B cell (primary cell): ENCODE data around the gene SLC32A1.

ENCODE experiments used
- CTCF ChIP-seq: fragments of 200-600 bp; IDR thresholded peaks from one replicate; pipeline ENCODE4 v1.8.0; 2022; ENCODE audit warnings: antibody characterized with exemption, mild to moderate bottlenecking
- EZH2 ChIP-seq: IDR thresholded peaks from 2 replicates; pipeline ENCODE4 v1.6.1; 2012; ENCODE audit warnings: borderline replicate concordance, low read depth, mild to moderate bottlenecking, moderate library complexity, low read length; ENCODE audit not compliant: insufficient read depth, poor library complexity, severe bottlenecking

DNA sequence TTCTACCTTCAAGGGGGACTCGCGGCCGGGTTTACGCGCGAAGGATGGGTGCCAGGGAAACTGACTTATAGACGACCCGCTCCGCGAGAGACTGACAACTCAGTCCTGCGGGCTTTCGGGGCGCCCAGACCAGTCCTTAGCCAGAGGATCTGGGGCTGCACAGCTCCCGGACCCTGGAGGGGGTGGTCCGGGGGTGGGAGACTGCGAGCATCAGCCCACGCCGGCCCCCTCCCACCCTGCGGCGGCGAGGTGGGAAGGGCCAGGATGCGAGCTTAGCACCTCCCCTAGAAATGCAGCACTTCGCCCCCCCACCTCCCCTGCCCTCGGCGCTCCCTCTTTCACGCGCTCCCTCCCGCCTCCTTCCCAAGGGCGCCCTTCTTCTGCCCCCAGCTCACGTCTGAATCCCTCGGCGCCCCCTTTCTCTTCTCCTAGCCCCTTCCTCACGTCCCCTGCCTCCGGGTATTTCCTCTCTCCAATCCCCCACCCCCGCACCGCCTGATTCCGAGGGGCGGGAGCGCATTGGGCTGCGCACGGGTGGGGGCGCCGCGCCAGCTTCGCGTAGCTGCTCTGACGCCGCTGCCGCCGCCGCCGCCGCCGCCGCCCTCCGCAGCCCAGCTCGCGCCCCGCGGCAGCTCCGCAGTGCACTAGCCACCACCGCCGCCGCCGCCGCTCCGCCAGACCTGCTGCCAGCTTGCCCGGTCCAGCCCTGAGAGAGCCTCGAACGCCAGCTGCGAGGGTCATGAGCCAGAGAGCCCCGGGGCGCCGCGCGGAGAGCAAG is at the start of gene SLC32A1:
- no peak for TF ChIP-seq CTCF
- TF ChIP-seq EZH2, result no peak
